ENCODE data around the gene GZMM.

GZMM gene

DNA sequence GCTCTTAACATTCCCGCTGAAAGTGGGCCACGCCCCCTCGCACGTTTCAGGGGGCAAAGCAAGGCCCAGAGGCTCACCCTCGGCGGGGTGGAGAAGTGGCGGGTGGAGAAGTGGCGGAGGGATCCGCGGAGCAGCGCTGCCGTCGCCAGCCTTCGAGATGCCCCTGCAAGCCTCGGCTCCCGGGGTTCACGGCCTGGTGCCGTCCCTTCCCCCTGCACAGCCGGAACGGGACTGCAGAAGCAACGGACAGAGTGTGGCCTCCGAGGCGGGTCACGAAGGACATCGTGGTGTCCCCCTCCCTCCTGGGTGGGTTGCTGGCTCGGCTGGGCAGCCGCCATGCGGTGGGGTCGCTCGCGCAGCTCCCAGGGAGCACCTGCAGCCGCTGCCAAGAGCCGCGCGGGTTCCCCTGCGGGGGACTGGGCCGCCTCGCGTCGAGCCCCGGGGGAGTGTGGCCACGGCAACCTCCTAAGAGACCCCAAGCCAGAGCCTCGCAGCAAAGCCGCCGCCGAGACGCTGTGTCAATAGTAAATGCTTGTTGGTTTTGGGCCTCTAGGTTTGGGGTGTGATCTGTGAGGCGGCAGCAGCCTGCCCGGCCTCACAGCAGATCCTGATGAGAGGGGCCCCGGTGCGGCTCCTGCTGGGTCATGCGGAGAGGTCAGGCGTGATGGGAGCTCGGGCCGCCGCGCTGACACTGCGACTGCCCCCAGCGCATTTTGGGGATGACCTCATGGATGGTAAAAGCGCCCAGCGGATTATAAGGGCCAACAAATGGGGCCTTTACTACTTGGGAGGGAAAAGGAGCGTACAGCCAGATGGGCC, 31.1 kb upstream of the GZMM start:
- H3K9me3 ChIP-seq (ENCODE audit: control insufficient read depth, insufficient read depth, low read length) = no peaks in the 10 kb centered on the region
- no peaks in the 10 kb centered on the region for H3K27me3 ChIP-seq (ENCODE audit: control insufficient read depth, insufficient read depth, low read length)
- DNase-seq (ENCODE audit: low read depth, low spot score) = no peak
- H3K27ac ChIP-seq (ENCODE audit: low read length) = no peak overlapping the region
- H3K36me3 ChIP-seq (ENCODE audit: control insufficient read depth, insufficient read depth, low read length) = no peaks in the 10 kb centered on the region
- no CpG with 5 or more reads among the region's 62 CpGs for WGBS (ENCODE audit: insufficient coverage, insufficient read length)
- no peak overlapping the region for H3K4me3 ChIP-seq (ENCODE audit: low read length)
- H3K4me1 ChIP-seq (ENCODE audit: control insufficient read depth, insufficient read depth, low read length) = no peaks in the 10 kb centered on the region; the same call in none of the 2 replicates

GRCh38 chr19:513368-514165, 30.3 kb upstream of the GZMM start:
- no peaks in the 10 kb centered on the region for H3K9me3 ChIP-seq (ENCODE audit: control insufficient read depth, insufficient read depth, low read length)
- whole genome bisulfite sequencing (ENCODE audit: insufficient coverage, insufficient read length) = no CpG with 5 or more reads among the region's 10 CpGs
- H3K4me3 ChIP-seq (ENCODE audit: low read length) = no peak overlapping the region
- no peaks in the 10 kb centered on the region for H3K27me3 ChIP-seq (ENCODE audit: control insufficient read depth, insufficient read depth, low read length)
- DNase-seq (ENCODE audit: low read depth, low spot score) = no peak
- no peaks in the 10 kb centered on the region for H3K36me3 ChIP-seq (ENCODE audit: control insufficient read depth, insufficient read depth, low read length)
- H3K27ac ChIP-seq (ENCODE audit: low read length) = no peak overlapping the region
- H3K4me1 ChIP-seq (ENCODE audit: control insufficient read depth, insufficient read depth, low read length) = no peaks in the 10 kb centered on the region; the same call in none of the 2 replicates

- H3K27me3 ChIP-seq (ENCODE audit: control insufficient read depth, insufficient read depth, low read length) = no peaks in the 10 kb centered on the region
- peaks cover 2% of the 10 kb centered on the region; the same call in 1 of the 2 replicates for H3K36me3 ChIP-seq (ENCODE audit: control insufficient read depth, insufficient read depth, low read length)
- WGBS (ENCODE audit: insufficient coverage, insufficient read length) = no CpG with 5 or more reads among the region's 9 CpGs
- no peaks in the 10 kb centered on the region for H3K9me3 ChIP-seq (ENCODE audit: control insufficient read depth, insufficient read depth, low read length)
- DNase-seq (ENCODE audit: low read depth, low spot score) = no peak
- H3K4me3 ChIP-seq (ENCODE audit: low read length) = no peak overlapping the region
- H3K27ac ChIP-seq (ENCODE audit: low read length) = no peak overlapping the region
- no peaks in the 10 kb centered on the region; the same call in none of the 2 replicates for H3K4me1 ChIP-seq (ENCODE audit: control insufficient read depth, insufficient read depth, low read length)
These were observed 29.6 kb upstream of the GZMM start for GRCh38 chr19:514166-514663.

DNA sequence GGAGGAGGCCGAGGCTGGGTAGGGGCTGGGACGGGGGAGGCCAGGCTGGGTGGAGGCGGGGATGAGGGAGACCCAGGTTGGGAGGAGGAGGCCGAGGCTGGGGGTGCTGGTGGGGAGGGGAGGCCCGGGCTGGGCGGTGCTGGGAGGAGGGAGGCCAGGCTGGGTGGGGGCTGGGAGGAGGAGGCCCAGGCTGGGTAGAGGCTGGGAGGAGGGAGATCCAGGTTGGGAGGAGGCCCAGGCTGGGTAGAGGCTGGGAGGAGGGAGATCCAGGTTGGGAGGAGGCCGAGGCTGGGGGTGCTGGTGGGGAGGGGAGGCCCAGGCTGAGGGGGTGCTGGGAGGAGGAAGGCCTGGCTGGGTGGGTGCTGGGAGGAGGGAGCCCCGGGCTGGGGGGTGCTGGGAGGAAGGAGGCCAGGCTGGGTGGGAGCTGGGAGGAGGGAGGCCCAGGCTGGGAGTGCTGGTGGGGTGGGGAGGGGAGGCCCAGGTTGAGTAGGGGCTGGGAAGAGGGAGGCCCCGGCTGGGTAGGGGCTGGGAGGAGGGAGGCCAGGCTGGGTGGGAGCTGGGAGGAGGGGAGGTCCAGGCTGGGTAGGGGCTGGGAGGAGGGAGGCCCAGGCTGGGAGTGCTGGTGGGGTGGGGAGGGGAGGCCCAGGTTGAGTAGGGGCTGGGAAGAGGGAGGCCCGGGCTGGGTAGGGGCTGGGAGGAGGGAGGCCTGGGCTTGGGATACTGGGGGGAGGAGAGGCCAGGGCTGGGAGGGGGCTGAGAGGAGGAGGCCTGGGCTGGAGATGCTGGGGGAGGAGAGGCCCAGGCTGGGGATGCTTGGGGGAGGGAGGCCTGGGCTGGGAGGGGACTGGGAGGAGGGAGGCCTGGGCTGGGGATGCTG, 25.9 kb upstream of the GZMM start:
- Histone ChIP-seq H3K27me3 (ENCODE audit: control insufficient read depth, insufficient read depth, low read length) (no peaks in the 10 kb centered on the region), H3K4me1 (ENCODE audit: control insufficient read depth, insufficient read depth, low read length) (no peaks in the 10 kb centered on the region; the same call in 1 of the 2 replicates), H3K9me3 (ENCODE audit: control insufficient read depth, insufficient read depth, low read length) (no peaks in the 10 kb centered on the region), H3K27ac (ENCODE audit: low read length) (no peak overlapping the region), H3K36me3 (ENCODE audit: control insufficient read depth, insufficient read depth, low read length) (peaks cover 5% of the 10 kb centered on the region; the same call in 1 of the 2 replicates), H3K4me3 (ENCODE audit: low read length) (no peak overlapping the region)
- no peak for DNase-seq (ENCODE audit: low read depth, low spot score)
- no CpG with 5 or more reads among the region's 10 CpGs for WGBS (ENCODE audit: insufficient coverage, insufficient read length)

DNA sequence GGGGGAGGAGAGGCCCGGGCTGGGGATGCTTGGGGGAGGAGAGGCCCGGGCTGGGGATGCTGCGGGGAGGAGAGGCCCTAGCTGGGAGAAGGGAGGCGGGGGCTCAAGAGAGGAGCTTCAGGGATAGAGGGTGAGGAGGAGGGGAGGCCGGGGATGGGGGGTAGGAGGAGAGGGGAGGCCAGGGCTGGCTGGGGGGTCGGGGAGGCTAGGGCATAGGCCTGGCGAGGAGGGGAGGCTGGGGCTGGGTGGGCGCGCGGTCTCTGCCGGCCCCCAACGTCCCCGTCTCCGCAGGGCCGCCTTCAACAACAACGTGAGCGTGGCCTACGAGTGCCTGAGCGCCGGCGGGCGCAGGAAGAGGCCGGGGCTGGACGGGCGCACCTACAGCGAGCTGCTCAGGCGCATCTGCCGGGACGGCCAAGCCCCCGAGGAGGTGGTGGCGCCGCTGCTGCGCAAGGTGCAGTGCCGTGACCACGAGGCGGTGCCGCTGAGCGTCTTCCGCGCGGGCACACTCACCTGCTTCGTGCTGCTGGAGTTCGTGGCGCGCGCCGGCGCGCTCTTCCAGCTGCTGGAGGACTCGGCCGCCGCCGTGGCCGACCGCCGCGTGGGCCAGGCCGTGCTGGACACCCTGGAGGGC, 25.1 kb upstream of the GZMM start:
- peaks cover 5% of the 10 kb centered on the region; the same call in 1 of the 2 replicates for H3K36me3 ChIP-seq (ENCODE audit: control insufficient read depth, insufficient read depth, low read length)
- no peaks in the 10 kb centered on the region; the same call in 1 of the 2 replicates for H3K4me1 ChIP-seq (ENCODE audit: control insufficient read depth, insufficient read depth, low read length)
- WGBS (ENCODE audit: insufficient coverage, insufficient read length) = no CpG with 5 or more reads among the region's 58 CpGs
- no peak overlapping the region for H3K4me3 ChIP-seq (ENCODE audit: low read length)
- no peak for DNase-seq (ENCODE audit: low read depth, low spot score)
- no peaks in the 10 kb centered on the region for H3K9me3 ChIP-seq (ENCODE audit: control insufficient read depth, insufficient read depth, low read length)
- H3K27me3 ChIP-seq (ENCODE audit: control insufficient read depth, insufficient read depth, low read length) = no peaks in the 10 kb centered on the region
- no peak overlapping the region for H3K27ac ChIP-seq (ENCODE audit: low read length)

- Histone ChIP-seq H3K36me3 (ENCODE audit: control insufficient read depth, insufficient read depth, low read length) (peaks cover 5% of the 10 kb centered on the region; the same call in 1 of the 2 replicates), H3K9me3 (ENCODE audit: control insufficient read depth, insufficient read depth, low read length) (no peaks in the 10 kb centered on the region), H3K27me3 (ENCODE audit: control insufficient read depth, insufficient read depth, low read length) (no peaks in the 10 kb centered on the region), H3K4me1 (ENCODE audit: control insufficient read depth, insufficient read depth, low read length) (no peaks in the 10 kb centered on the region; the same call in 1 of the 2 replicates), H3K27ac (ENCODE audit: low read length) (no peak overlapping the region), H3K4me3 (ENCODE audit: low read length) (no peak overlapping the region)
- no CpG with 5 or more reads among the region's 45 CpGs for WGBS (ENCODE audit: insufficient coverage, insufficient read length)
- no peak for DNase-seq (ENCODE audit: low read depth, low spot score)
These were observed 24.4 kb upstream of the GZMM start for GRCh38 chr19:519449-519865.

GRCh38 chr19:522726-523125, 21.1 kb upstream of the GZMM start:
- Histone ChIP-seq H3K9me3 (ENCODE audit: control insufficient read depth, insufficient read depth, low read length) (no peaks in the 10 kb centered on the region), H3K4me3 (ENCODE audit: low read length) (no peak overlapping the region)
- WGBS (ENCODE audit: insufficient coverage, insufficient read length) = no CpG with 5 or more reads among the region's 12 CpGs

DNA sequence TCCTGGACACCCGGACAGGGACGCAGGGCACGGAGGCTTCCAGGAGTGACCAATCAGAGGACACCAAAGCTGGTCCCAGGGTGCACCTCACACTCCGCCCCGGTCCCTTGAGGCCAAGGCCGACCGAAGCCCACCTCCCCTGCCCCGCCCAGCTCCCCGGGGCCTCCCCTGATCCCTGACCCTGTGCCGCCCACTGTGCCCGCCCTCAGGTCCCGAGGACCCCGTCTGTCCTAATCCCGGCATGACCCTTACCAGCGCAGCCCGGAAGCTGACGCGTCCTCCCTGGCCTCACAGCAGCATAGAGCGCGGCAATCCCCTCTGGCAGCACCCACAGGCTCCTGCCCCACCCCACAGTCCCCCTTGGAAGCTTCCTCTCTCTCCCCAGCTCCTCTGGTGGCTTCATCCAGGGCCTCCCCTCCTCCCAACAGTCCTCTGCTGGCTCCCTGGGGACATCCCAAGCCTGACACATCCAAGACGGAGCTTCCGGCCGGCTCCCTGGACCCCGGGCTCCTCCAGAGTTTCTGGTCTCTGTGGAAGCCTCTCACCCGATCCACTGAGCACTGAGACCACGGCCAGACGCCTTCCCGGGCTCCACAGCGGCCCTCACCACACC, 19.7 kb upstream of the GZMM start:
- peaks cover 3% of the 10 kb centered on the region; the same call in 1 of the 2 replicates for H3K36me3 ChIP-seq (ENCODE audit: control insufficient read depth, insufficient read depth, low read length)
- H3K27me3 ChIP-seq (ENCODE audit: control insufficient read depth, insufficient read depth, low read length) = no peaks in the 10 kb centered on the region
- no peaks in the 10 kb centered on the region for H3K9me3 ChIP-seq (ENCODE audit: control insufficient read depth, insufficient read depth, low read length)
- no peak overlapping the region for H3K27ac ChIP-seq (ENCODE audit: low read length)
- no peak overlapping the region for H3K4me3 ChIP-seq (ENCODE audit: low read length)
- peaks cover 5% of the 10 kb centered on the region for H3K4me1 ChIP-seq (ENCODE audit: control insufficient read depth, insufficient read depth, low read length)
- no CpG with 5 or more reads among the region's 29 CpGs for WGBS (ENCODE audit: insufficient coverage, insufficient read length)
- no peak for DNase-seq (ENCODE audit: low read depth, low spot score)

More at GRCh38 chr19:522726-523125, 21.1 kb upstream of the GZMM start:
- H3K36me3 ChIP-seq (ENCODE audit: control insufficient read depth, insufficient read depth, low read length) = peaks cover 5% of the 10 kb centered on the region; the same call in 1 of the 2 replicates
- H3K27ac ChIP-seq (ENCODE audit: low read length) = no peak overlapping the region
- H3K27me3 ChIP-seq (ENCODE audit: control insufficient read depth, insufficient read depth, low read length) = no peaks in the 10 kb centered on the region
- H3K4me1 ChIP-seq (ENCODE audit: control insufficient read depth, insufficient read depth, low read length) = peaks cover 5% of the 10 kb centered on the region
- no peak for DNase-seq (ENCODE audit: low read depth, low spot score)

GRCh38 chr19:525029-525428, 18.8 kb upstream of the GZMM start:
- Histone ChIP-seq H3K27ac (ENCODE audit: low read length) (no peak overlapping the region), H3K27me3 (ENCODE audit: control insufficient read depth, insufficient read depth, low read length) (no peaks in the 10 kb centered on the region), H3K36me3 (ENCODE audit: control insufficient read depth, insufficient read depth, low read length) (no peaks in the 10 kb centered on the region; the same call in 1 of the 2 replicates), H3K9me3 (ENCODE audit: control insufficient read depth, insufficient read depth, low read length) (no peaks in the 10 kb centered on the region), H3K4me1 (ENCODE audit: control insufficient read depth, insufficient read depth, low read length) (peaks cover 5% of the 10 kb centered on the region), H3K4me3 (ENCODE audit: low read length) (no peak overlapping the region)
- WGBS (ENCODE audit: insufficient coverage, insufficient read length) = no CpG with 5 or more reads among the region's 18 CpGs
- no peak for DNase-seq (ENCODE audit: low read depth, low spot score)

Data from iPS DF 6.9 (cell line).